Uterus (tissue), 2 donors: Measurements from ENCODE around the gene TPRG1L.

Source experiments
- CTCF ChIP-seq, 4 experiments: fragments of 200-600 bp in 2 of 4; fragments of 450-650 bp in 2 of 4; sonication (generic) in 2 of 4; IDR thresholded peaks; one replicate each; pipeline ENCODE4 v1.5.1; 2016 to 2019; ENCODE audit warnings: antibody characterized with exemption in 4 of 4, mild to moderate bottlenecking in 2 of 4, moderate library complexity in 1 of 4
- POLR2A ChIP-seq, 2 donors: fragments of 450-650 bp; IDR thresholded peaks; one replicate each; pipeline ENCODE4 v1.6.1; 2016; ENCODE audit warnings: antibody characterized with exemption in 2 of 2, mild to moderate bottlenecking in 1 of 2, moderate library complexity in 1 of 2

- TF ChIP-seq POLR2A (IDR thresholded peaks at IDR 0.05) (no peak), CTCF (IDR thresholded peaks at IDR 0.05) (peak in 3 of 4 experiments; percentile 19 to 32 (median 29))
Measured at GRCh38 chr1:3614755-3615742, 9.8 kb upstream of the TPRG1L start.
